ENCODE measurements around the gene TBCD.
A peak's percentile ranks its signal among the peaks of the same experiment; 100 is the strongest.
"Not testable (repeated sequence)": the region's sequence is repeated elsewhere in the genome, so short reads cannot be mapped to it uniquely, and the experiment has no call there.

TBCD gene

DNA sequence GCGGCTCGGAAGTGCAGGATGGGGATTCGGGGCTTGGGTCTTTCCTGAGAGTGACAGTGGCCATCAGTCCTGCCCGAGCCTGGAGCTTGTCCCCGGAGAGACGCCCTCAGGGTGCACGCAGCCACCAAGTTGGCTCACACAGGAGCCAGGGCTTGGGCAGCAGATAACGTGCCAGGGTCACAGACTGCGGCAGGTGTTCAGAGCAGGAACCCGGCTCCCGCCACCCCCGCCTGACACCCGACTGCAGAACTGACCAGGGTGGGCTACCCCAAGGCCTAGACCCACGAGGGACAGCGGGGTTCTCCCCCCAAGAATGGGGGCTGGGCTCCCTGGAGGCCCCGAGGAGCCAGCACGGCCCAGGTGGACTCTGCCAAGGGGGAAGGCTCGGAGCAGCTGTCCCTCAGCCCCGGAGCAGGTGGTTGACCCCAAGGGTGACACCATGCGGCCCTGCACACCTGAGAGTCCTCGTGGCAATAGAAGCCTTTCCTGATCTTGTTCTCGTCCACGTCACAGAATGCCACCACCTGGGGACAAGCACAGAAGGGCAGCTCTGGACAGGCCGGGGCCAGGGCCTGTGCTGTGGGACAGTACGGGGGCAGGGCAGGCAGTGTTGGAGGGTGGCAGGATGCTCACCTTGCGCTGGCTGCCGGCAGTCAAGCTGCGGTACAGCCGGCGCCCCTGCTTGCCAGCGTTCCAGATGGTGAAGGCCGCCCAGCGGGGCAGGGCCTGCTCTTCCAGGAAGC is 205.0 kb downstream of the TBCD start:
- no peak for DNase-seq (ENCODE audit: low spot score)

DNA sequence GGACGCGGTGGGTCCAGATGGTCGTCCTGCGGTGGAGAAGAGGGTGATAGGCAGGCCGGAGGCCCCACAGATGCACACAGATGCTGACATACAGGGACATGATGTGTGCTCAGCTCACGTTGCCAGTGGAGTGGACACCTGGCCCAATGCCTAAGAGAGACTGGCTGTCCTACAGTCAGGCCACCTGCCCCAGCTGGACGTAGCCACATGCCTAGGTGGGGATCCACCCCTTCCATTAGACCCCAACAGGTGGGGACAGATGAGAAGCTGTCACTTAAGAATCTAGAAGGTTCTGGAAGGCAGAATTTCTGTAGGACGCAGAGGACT is 205.6 kb downstream of the TBCD start:
- no peak for DNase-seq (ENCODE audit: low spot score)

DNA sequence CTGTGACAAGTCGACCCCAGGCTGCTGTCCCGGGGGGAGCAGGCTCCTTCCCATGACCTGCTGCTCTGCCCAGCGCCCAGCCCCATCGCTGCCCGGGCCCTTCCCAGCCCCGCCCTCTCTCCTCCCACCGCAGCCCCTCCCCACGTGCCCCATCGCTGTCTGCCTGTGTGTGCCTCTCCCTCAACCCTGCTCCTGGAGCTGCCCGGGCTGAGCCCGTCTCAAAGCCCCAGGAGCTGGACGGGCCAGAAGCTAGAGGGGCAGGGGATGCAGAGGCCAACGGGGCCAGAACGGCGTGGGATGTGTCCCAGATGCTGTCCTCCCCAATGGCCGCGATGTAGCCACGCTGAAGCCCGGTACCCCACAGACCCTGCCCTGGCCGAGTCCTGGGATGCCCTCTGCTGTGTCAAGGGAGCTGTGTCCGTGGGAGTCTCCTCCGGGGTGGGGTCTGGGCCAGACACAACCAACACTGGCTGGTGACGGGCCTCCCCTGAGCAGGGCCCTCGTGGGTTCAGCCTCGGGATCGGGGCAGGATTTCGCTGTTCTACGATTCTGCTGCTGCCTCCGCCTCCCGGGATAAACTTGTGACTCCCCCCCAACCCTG is 206.2 kb downstream of the TBCD start:
- no peak for DNase-seq (ENCODE audit: low spot score)

DNA sequence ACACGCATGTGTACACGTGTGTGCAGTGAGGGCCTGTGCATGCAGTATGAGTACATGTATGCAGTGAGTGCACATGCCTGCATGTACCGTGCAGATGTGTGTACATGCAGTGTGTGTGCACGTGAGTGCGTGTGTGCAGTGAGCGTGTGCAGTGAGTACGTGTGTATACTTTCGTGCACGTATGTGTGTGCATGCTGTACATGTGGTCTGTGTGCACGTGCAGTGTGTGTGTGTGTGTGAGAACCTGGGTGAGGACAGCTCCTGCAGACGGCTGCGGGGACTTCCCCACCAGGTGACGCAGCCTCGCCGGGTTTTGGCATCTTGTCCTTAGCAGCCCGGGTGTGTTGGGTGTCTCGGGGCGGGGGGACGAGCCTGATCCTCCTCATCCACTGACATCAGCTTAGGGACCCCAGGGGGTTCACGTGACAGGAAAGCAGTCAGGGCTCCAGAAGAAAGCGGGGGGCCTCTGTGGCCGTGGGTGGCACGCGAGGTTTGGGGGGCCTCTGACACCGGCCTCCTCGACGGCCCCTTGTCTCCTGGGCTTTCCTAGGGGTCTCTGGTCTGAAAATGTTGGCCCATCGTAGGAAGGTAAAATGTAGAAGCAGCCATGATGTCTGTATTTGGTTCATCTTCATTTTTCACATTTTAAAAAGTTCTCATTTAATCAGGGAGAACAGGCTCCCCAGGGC is 207.5 kb downstream of the TBCD start:
- no peak for DNase-seq (ENCODE audit: low spot score)

DNA sequence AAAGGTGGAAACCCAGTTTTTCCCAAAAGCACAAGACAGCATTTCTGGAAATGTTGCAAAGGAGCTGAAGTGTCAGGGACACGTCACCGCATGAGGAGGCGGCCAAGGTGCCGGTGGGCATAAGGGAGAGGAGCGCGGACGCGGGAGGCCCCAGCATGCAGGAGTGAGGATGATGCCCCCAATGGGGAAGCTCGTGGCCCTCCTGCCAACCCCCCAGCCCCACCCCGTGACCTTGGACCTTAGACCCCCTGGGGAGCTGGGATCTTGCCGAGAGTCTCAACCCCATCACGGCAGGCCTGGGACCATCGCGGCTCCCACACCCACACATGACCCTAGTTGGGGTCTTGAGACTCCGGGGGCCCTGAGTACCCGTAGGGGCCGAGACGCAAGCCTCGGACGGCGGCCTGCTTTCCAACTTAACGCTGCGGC is 208.1 kb downstream of the TBCD start:
- no peak for DNase-seq (ENCODE audit: low spot score)

DNA sequence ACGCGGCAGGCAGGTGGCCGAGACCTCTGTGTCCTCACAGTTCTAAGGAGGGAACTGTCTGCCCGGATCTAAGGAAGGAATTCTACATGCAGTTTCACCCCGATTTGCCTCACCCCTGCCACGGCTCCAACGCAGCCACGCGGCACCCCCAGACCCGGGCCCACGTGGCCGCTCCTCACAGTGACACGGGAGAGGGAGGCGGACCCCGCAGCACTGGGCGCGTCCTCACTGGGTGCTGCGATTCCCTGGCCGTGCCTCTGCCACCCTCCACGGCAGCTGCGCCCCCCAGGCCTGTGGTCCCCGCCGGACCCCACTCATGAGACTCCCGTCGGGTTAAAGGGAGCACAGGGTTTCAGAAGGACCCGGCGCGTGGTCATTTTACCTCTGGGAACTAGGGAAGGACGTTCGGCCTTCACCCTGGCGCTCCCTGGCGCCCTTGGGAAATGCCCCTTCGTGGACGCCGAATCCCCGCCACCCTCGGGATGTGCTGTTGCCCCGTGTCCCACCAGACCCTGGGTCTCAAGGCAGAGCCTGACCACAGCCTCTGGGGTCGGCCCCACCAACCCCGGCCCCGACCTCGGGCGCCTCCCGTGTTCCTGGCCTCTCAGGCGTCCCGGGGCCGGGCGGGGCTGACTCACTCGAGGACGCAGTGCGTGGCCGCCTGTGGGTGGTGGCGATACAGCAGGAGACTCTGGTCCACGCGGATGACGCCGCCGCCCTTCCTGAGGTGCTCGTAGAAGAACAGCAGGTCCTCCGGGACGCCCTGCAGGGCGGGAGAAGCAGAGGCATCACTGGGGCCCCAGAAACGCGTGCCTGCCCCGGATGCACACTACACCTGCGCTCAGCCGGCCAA is 208.8 kb downstream of the TBCD start:
- DNase-seq (ENCODE audit: low spot score): no peak

DNA sequence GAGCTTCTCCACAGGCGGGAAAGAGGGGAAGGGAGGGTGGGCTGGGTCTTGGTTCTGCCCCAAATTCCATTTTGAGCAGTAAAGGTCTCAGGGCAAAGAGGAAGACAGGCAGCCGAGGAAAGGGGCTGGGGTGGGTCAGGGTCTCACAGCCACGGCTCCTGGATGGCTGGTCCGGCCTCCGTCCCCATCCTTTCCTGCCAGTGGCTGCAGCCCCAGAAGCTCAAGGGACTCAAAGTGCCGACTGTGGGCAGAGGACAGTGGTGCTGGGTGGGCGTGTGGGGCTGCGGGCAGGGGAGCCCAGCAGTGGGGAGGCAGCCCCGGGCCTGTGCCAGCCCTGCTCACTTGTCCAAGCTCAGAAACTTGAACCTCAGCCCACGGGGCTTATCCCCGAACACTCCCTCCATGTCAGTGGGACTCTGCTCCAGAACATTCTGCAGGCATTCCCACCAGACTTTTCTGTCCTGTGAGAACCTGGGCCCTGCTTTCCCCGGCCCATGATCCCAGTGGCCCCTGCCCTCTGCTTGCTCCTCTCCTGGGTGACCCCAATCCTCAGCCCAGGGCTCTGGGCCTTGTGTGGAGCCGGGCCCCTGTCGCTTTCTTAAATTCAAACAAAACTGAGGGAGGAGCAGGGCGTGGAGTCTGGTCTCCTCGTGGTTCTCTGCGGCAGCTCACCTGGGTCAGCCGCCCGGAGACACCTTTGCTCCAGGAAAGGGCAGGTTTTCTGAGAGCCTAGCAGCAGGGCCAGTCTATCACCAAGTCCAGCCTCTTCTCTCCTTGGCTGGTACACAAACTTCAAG is 209.7 kb downstream of the TBCD start:
- DNase-seq (ENCODE audit: low spot score): no peak

DNA sequence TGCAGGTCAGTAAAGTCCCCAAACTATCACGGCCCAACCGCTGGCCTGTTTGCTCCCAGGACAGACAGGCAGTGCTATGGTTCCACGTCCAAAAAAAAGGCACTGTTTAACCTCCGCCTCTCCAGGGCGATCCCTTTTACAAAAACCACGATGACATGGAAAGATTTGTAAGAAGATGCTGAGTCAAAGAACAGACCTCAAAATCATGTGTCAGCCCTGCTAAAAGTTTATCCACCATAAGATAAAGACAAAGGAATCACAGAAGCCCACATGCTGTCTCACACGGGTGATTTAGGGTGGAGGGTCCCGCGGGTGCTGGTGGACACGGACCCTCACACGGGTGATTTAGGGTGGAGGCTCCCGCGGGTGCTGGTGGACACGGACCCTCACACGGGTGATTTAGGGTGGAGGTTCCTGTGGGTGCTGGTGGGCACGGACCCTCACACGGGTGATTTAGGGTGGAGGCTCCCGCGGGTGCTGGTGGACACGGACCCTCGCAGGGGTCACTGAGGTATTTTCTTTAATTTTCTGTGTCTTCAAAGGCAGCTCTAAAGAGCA is 210.4 kb downstream of the TBCD start:
- no peak for DNase-seq (ENCODE audit: low spot score)

DNA sequence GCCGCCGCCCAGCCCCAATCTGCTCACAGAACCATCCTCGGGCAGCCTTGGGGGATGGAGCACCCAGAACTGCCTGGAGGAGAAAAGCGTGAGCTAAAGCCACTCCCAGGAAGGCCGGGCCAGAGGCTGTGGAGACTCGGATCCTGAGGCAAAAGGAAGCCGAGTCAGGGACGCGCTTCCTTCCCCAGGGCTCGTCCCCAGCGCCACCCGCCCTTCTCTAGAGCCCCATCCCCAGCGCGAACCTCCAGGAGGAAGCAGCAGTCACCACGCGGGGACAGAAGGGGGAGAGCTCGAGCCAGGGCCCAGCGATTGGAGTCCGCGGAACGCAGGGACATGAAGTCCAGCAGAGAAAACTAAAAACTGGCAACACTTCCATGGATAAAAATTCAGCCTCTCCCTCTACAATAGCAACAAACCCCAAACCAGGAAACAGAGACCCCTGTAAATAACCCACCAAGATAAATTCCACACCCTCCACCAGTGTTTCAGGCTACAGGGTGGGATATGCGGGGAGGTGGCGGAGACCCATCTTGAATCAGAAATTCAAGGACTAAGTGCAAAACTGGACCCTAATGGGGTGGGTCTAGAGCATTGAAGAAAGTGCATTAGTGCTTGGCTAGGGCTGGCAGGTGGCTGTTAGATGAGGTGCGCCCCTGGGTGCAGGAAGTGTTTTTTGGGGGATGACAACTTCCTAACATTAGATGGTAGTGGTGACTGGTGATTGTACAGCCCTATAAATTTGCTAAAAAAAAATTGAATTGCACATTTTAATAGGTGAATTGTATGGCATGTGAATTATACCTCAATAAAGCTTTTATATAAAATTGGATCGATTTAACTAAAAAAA is 211.5 kb downstream of the TBCD start:
- DNase-seq (ENCODE audit: low spot score): peak; percentile 68

DNA sequence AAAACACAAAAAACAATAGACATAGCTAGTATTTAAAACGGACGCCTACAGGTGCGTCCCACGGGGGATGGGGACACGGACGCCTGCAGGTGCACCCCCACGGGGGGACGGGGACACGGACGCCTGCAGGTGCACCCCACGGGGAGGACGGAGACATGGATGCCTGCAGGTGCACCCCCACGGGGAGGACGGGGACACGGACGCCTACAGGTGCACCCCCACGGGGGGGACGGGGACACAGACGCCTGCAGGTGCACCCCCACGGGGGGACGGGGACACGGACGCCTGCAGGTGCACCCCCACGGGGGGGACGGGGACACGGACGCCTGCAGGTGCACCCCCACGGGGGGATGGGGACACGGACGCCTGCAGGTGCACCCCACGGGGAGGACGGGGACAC is 212.6 kb downstream of the TBCD start:
- not testable (repeated sequence) for DNase-seq (ENCODE audit: low spot score)

DNA sequence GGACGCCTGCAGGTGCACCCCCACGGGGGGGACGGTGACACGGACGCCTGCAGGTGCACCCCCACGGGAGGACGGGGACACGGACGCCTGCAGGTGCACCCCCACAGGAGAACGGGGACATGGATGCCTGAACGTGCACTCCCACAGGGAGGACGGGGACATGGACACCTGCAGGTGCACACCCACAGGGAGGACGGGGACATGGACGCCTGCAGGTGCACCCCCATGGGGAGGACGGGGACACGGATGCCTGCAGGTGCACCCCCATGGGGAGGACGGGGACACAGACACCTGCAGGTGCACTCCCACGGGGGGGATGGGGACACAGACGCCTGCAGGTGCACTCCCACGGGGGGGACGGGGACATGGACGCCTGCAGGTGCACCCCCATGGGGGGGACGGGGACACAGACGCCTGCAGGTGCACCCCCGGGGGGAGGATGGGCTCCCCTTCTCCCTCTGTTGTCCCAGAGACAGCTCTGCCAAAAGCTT is 213.0 kb downstream of the TBCD start:
- DNase-seq (ENCODE audit: low spot score): no peak

DNA sequence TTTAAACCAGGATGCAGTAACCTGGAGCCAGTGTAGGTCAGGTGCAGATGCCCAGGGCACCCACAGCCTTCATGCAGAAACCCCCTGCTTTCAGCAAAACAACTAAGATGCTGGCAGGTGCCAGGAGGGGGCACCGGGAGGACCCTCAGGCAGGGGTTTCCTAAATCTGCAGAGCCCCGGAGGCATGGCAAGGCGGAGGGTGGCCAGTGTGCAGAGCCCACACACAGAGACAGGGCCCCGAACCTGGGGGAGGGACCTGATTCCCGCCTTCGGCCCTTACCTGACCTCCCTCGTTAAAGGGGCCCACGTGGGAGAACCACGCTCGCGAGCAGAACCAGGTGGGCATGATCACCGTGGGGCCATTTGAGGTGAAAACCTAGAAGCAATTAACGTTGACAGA is 213.5 kb downstream of the TBCD start:
- no peak for DNase-seq (ENCODE audit: low spot score)

DNA sequence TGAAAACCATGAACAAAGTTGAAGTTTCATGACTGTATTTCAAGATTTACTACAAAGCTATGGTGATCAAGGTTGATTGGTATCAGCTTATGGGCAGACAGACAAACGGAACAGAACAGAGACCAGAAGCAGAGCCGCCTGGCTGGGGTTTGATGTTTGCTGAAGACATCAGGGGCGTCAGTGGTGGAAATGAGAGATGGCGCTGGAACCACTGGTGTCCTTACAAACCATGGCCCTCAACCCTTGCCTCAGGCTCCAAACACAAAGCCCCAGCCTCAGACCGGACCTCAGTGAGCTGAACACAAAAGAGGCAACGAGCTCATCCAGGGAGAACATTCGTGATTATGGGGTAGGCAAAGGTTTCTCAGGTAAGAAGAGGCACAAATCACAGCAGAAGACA is 214.6 kb downstream of the TBCD start:
- no peak for DNase-seq (ENCODE audit: low spot score)

DNA sequence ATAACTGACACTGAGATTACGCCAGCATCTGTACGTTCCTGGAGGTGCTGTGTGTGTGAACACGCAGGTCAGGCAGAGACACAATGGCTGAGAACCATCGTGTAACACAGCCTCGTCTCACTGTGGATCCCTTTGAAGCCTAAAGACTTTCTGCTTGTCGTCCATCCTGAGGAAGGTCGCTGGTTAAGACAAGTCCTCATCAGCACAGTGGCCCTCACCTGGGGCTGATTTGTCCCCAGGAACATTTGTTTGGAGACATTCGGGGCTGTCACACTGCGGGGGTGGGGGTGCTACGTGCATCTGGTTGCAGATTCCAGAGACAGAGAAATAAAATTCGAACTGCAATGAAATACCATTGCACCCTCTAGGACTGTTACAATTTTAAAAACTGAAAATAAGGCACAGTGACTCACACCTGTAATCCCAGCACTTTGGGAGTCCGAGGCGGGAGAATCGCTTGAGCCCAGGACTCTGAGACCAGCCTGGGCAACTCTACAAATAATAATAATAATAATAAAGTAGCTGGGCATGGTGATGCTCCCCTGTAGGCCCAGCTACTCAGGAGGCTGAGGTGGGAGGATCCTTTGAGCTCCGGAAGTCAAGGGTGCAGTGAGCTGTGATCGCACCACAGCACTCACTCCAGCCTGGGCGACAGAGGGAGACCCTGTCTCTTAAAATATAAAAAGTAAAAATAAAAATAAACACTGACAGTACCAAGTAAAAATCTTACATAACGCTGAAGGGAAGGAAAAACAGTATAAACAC is 215.6 kb downstream of the TBCD start:
- DNase-seq (ENCODE audit: low spot score): no peak

DNA sequence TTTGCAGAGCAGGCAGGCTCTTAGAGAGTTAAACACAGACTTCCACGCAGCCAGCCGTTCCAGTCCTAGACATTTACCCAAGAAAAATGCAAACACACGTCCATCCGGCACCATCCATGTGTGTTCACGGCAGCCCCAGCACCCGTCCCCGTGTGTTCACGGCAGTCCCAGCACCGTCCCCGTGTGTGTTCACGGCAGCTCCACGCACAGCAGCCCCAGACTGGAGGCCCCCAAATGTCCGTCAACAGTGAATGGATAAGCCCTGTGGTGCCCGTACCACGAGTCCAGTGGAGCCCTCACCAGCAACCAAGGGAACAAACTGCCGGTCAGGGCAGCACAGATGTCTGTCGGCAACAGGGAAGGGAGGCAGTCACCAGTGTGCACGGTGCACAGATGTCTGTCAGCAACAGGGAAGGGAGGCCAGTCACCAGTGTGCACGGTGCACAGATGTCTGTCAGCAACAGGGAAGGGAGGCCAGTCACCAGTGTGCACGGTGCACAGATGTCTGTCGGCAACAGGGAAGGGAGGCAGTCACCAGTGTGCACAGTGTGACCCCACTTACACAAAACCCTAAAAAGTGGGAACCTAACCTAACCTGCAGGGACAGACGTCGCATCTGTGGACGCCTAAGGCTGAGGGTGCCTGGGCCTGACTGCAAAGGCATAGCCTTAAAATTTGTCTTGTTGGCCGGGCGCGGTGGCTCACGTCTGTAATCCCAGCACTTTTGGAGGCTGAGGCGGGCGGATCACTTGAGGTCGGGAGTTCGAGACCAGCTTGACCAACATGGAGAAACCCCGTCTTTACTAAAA is 216.4 kb downstream of the TBCD start:
- not testable (repeated sequence) for DNase-seq (ENCODE audit: low spot score)

DNA sequence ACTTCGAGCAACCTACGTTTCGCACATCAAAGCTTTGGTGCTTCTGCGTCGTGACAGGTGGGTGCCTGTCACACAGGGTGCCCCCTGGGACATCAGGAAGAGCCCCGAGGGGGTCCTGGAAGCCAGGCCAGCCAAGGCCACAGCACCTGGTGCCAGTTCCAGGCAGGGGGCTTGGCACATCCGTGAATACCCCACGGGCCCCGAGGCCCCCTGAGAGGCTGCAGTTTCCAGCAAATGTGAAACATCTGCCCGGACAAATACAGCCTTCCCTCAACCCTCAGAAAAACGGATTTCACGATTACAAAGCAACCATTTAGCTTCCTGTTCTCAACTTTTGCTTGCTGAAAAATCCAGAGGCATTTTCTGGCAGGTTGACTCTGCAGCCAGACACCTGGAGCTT is 218.2 kb downstream of the TBCD start:
- DNase-seq (ENCODE audit: low spot score): no peak

DNA sequence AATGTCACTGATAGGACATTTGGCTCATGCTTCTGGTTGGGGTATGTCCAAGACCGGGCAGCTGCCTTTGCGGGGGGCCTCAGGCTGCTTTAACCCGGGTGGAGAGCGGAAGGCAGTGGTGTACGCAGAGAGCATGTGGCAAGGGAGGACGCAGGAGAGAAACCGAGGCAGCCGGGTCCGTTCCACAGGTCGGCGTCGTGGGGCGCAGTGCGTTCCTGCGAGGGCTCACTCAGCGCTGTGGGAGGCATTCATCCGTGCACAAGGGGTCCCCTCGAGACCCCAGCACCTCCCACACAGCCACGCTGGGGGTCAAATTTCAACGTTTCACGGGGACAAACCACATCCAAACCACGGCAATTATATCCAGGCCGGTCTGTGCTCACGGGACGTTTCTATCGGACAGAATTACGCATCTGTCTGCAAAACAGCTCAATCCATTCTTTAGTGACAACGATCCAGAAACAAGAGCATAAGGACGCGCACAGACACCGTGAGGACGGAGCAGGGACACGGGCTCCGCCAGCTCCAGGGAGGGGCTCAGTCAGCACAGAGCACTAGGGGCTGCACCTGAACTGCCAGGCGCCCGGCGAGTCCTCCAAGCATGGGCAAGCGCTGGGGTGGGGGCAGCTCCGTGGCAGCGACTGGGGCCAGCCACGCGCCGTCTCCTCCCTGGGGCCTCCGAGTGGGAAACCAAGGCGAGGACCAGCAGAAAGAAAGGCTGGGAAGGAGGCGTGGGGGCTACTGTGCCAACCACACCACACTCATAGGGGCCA is 219.1 kb downstream of the TBCD start:
- DNase-seq (ENCODE audit: low spot score): no peak

DNA sequence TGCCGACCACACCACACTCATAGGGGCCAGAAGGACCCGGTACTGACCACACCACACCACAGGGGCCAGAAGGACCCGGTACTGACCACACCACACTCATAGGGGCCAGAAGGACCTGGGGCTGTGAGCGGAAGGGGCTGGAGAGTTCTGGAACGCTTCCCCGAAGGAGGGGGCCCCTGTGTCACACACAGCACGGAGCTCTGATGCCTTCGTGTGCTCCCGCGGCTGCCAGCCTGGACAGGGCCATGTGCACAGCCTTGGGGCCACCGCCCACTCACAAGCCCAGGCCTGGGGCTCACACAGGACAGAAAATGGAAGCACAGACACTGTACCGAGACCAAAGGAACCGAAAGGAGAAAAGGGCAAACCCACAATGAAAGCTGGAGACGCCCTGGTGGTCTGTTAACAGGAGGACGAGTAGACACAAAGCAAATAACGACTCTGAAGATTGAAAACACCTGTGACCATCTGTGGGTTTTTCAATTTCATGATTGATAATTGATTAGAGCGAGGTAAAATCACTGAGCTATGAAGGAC is 221.0 kb downstream of the TBCD start:
- no peak for DNase-seq (ENCODE audit: low spot score)

All from HuH-7.5 (cell line).